HK-2 (cell line): Measurements from ENCODE around the gene NOXO1.

Experiments
- DNase-seq: peaks from one replicate; pipeline ENCODE4 v3.0.0-alpha.2; 2018; ENCODE audit not compliant: unreplicated experiment

The NOXO1 gene

GRCh38 chr16:1979271-1980029, 1.8 kb downstream of the NOXO1 start:
- no peak for DNase-seq

GRCh38 chr16:1978476-1979120, 2.7 kb downstream of the NOXO1 start:
- no peak for DNase-seq

GRCh38 chr16:1977875-1978268, 3.4 kb downstream of the NOXO1 start:
- no peak for DNase-seq

GRCh38 chr16:1976951-1977874, 4.1 kb downstream of the NOXO1 start:
- no peak for DNase-seq

GRCh38 chr16:1976216-1976520, 5.1 kb downstream of the NOXO1 start:
- no peak for DNase-seq

GRCh38 chr16:1975432-1976215, 5.6 kb downstream of the NOXO1 start:
- no peak for DNase-seq

GRCh38 chr16:1974157-1975070, 6.9 kb downstream of the NOXO1 start:
- no peak for DNase-seq

- no peak for DNase-seq
Measured at GRCh38 chr16:1973461-1974156, 7.7 kb downstream of the NOXO1 start.

- DNase-seq, result peak; percentile 32
Measured at GRCh38 chr16:1972490-1972877, 8.8 kb downstream of the NOXO1 start.

GRCh38 chr16:1971796-1972489, 9.3 kb downstream of the NOXO1 start, which contains the start of gene TBL3:
Gene TBL3, plus strand, starts transcription at chr16:1972053. Its CDS starts 112 bp downstream, at chr16:1972165.
- peak; percentile 89 for DNase-seq

GRCh38 chr16:1968146-1968953, 12.9 kb downstream of the NOXO1 start:
- no peak for DNase-seq

- DNase-seq, result no peak
Measured at GRCh38 chr16:1966460-1966859, 14.8 kb downstream of the NOXO1 start, which contains the start of gene RNF151. Gene RNF151, plus strand, starts transcription at chr16:1966856. Its CDS starts 26 bp downstream, at chr16:1966882.

GRCh38 chr16:1965396-1966001, 15.8 kb downstream of the NOXO1 start:
- no peak for DNase-seq

GRCh38 chr16:1964506-1965395, 16.5 kb downstream of the NOXO1 start, which contains the start of gene RPS2:
Gene RPS2, minus strand, starts transcription at chr16:1964826. Its CDS starts 201 bp downstream, at chr16:1964625.
- peak; percentile 94 for DNase-seq

- DNase-seq, result peak; percentile 11
Measured at GRCh38 chr16:1963806-1964505, 17.3 kb downstream of the NOXO1 start.
